HG03442 (cell line): ENCODE measurements around the gene BTLA.
A peak's percentile ranks its signal among the peaks of the same experiment; 100 is the strongest.
"Not testable (repeated sequence)": the region's sequence is repeated elsewhere in the genome, so short reads cannot be mapped to it uniquely, and the experiment has no call there.

Experiments
- ATAC-seq: cut with Tn5 transposase; IDR thresholded peaks from one replicate; pipeline ENCODE4 v1.9.1; 2021; ENCODE audit warnings: mild to moderate bottlenecking, moderate library complexity; ENCODE audit not compliant: unreplicated experiment

BTLA gene

GRCh38 chr3:112498914-112499711 is at the start of gene BTLA:
Gene BTLA, minus strand, starts transcription at chr3:112499472. Its CDS starts 114 bp downstream, at chr3:112499358.
- peak; percentile 45 for ATAC-seq

GRCh38 chr3:112546216-112546759 is 47.0 kb upstream of the BTLA start:
- ATAC-seq: no peak

GRCh38 chr3:112539825-112540650 is 40.8 kb upstream of the BTLA start:
- peak; percentile 94 for ATAC-seq

- ATAC-seq: no peak
These were observed 32.1 kb upstream of the BTLA start for GRCh38 chr3:112531358-112531781.

GRCh38 chr3:112530573-112530972 is 31.3 kb upstream of the BTLA start:
- no peak for ATAC-seq

- ATAC-seq: not testable (repeated sequence)
These were observed 24.9 kb upstream of the BTLA start for GRCh38 chr3:112524127-112524526.

- ATAC-seq: peak; percentile 46
These were observed 20.2 kb upstream of the BTLA start for GRCh38 chr3:112519424-112520001.

GRCh38 chr3:112518970-112519369 is 19.7 kb upstream of the BTLA start:
- ATAC-seq: not testable (repeated sequence)

GRCh38 chr3:112514527-112515128 is 15.4 kb upstream of the BTLA start:
- ATAC-seq: peak; percentile 100

GRCh38 chr3:112512320-112512719 is 13.0 kb upstream of the BTLA start:
- ATAC-seq: no peak

- no peak for ATAC-seq
These were observed 9.6 kb upstream of the BTLA start for GRCh38 chr3:112508860-112509259.

GRCh38 chr3:112508261-112508660 is 9.0 kb upstream of the BTLA start:
- no peak for ATAC-seq

GRCh38 chr3:112505907-112506306 is 6.6 kb upstream of the BTLA start:
- ATAC-seq: no peak

- no peak for ATAC-seq
These were observed 4.9 kb upstream of the BTLA start for GRCh38 chr3:112504123-112504522.

- no peak for ATAC-seq
These were observed 4.2 kb upstream of the BTLA start for GRCh38 chr3:112503304-112503972.

GRCh38 chr3:112500621-112501020 is 1.3 kb upstream of the BTLA start:
- ATAC-seq: no peak

GRCh38 chr3:112497897-112498548 is 1.2 kb downstream of the BTLA start:
- no peak for ATAC-seq

GRCh38 chr3:112496366-112497067 is 2.8 kb downstream of the BTLA start:
- no peak for ATAC-seq

GRCh38 chr3:112494448-112494767 is 4.9 kb downstream of the BTLA start:
- ATAC-seq: not testable (repeated sequence)
